HL-60 (cell line): ENCODE measurements around the gene BLM.

Experiments used
- CTCF ChIP-seq: IDR thresholded peaks from one replicate; pipeline ENCODE4 v1.5.1; 2011; ENCODE audit warnings: low read length, control low read depth, inconsistent platforms; ENCODE audit not compliant: insufficient read depth
- POLR2AphosphoS5 ChIP-seq: IDR thresholded peaks from 2 replicates; pipeline ENCODE4 v1.6.1; 2012; ENCODE audit warnings: low read depth

GRCh38 chr15:90814191-90814821, 97.2 kb downstream of the BLM start:
- TF ChIP-seq CTCF = no peak
- no peak for TF ChIP-seq POLR2AphosphoS5
